ENCODE data around the gene DESI1.

DNA sequence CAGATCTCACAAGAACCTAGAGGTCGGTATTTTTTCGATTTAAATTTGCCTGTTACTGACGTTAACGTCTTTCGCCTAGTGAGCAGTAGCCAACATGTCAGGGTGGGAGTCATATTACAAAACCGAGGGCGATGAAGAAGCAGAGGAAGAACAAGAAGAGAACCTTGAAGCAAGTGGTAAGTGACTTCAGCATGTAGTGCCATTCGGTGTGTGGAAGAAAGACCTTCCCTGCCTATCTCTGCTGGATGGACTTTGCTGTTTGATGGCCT, 1.0 kb upstream of the DESI1 start:
- TF ChIP-seq, protein P1, sequence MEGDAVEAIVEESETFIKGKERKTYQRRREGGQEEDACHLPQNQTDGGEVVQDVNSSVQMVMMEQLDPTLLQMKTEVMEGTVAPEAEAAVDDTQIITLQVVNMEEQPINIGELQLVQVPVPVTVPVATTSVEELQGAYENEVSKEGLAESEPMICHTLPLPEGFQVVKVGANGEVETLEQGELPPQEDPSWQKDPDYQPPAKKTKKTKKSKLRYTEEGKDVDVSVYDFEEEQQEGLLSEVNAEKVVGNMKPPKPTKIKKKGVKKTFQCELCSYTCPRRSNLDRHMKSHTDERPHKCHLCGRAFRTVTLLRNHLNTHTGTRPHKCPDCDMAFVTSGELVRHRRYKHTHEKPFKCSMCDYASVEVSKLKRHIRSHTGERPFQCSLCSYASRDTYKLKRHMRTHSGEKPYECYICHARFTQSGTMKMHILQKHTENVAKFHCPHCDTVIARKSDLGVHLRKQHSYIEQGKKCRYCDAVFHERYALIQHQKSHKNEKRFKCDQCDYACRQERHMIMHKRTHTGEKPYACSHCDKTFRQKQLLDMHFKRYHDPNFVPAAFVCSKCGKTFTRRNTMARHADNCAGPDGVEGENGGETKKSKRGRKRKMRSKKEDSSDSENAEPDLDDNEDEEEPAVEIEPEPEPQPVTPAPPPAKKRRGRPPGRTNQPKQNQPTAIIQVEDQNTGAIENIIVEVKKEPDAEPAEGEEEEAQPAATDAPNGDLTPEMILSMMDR (IDR thresholded peaks at IDR 0.05): no peak
- TF ChIP-seq POLR2A (IDR thresholded peaks at IDR 0.05): no peak
